ENCODE results near the gene UBE2Q1. TPM values are rescaled to one million over a fixed set of nuclear protein-coding genes. Genes with fewer than 3 reads are reported as not detected.
A peak's percentile ranks its signal among the peaks of the same experiment; 100 is the strongest.

Gene UBE2Q1
- total and polyA plus RNA-seq, 2 of the 8 experiments (the other 6 are each of a cell fraction or from before 2014, with no cell fraction given), result 13.2 to 95.8 TPM

DNA sequence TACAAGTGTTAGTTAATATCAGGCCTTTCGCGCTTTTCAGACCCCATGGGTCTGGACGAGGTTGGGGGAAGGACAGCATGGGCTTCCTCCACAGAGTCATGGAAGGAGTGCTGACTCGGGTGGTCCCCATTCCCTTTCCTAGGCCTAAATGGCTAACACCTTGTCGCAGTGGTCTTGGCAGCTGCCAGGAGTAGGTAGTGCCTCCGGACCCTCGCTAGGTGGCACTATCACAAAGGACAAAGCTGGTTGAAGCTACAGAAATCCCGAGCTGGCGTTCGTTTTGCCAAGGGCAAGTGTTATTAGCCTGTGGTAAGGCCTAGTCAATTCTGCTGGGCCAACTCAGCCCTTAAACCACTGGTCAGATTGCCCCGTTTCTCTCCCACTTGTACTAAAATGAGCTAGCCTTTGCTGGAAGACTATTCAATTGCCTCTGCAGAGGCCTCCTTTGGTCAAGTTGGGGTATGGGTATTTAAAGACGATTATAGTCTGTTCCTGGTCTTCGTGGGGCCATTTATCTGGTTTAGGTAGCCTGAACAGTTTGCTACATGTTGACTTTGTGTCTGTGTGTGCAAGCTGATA is 1.1 kb upstream of the UBE2Q1 start:
- H2AFZ ChIP-seq (ENCODE audit: low read length), result no peak overlapping the region
- POLR2A ChIA-PET (ENCODE audit: partially characterized antibody), result interaction anchor here (0.7 to 0.9 kb wide), 4 partner anchors 8 to 377 kb away, joined by 3 to 4 read pairs (median 4); partner anchors contain the start of genes ADAR, CHRNB2 and PMVK
- FAIRE-seq, result peak; percentile 80
- TF ChIP-seq, protein P1, sequence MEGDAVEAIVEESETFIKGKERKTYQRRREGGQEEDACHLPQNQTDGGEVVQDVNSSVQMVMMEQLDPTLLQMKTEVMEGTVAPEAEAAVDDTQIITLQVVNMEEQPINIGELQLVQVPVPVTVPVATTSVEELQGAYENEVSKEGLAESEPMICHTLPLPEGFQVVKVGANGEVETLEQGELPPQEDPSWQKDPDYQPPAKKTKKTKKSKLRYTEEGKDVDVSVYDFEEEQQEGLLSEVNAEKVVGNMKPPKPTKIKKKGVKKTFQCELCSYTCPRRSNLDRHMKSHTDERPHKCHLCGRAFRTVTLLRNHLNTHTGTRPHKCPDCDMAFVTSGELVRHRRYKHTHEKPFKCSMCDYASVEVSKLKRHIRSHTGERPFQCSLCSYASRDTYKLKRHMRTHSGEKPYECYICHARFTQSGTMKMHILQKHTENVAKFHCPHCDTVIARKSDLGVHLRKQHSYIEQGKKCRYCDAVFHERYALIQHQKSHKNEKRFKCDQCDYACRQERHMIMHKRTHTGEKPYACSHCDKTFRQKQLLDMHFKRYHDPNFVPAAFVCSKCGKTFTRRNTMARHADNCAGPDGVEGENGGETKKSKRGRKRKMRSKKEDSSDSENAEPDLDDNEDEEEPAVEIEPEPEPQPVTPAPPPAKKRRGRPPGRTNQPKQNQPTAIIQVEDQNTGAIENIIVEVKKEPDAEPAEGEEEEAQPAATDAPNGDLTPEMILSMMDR (IDR thresholded peaks at IDR 0.05; ENCODE audit: control extremely low read depth in 1 of 3, insufficient read depth in 1 of 3, low read depth in 1 of 3, low read length in 3 of 3), result peak; percentile 84 to 99 (median 87)
- TF ChIP-seq, protein P2, sequence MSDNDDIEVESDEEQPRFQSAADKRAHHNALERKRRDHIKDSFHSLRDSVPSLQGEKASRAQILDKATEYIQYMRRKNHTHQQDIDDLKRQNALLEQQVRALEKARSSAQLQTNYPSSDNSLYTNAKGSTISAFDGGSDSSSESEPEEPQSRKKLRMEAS (IDR thresholded peaks at IDR 0.05), result peak; percentile 51; the same call in 1 of the 2 replicates
- TF ChIP-seq GTF2F1 (IDR thresholded peaks at IDR 0.05; ENCODE audit: borderline replicate concordance, low read depth, low read length) (peak; percentile 55; the same call in 1 of the 2 replicates), CREB1 (IDR thresholded peaks at IDR 0.05) (peak; percentile 34; the same call in 1 of the 2 replicates), EZH2 (IDR thresholded peaks at IDR 0.05; ENCODE audit: low read depth, low read length, severe bottlenecking) (no peak), TEAD4 (IDR thresholded peaks at IDR 0.05; ENCODE audit: low read depth, low read length) (no peak), CHD2 (IDR thresholded peaks at IDR 0.05; ENCODE audit: low read length) (peak; percentile 26; the same call in 1 of the 2 replicates), RAD21 (IDR thresholded peaks at IDR 0.05 in 1 of 2, conservative IDR thresholded peaks at IDR 0.05 in 1 of 2; ENCODE audit: low read depth in 2 of 2, low read length in 2 of 2) (peak; percentile 95 to 97), KDM1A (IDR thresholded peaks at IDR 0.05; ENCODE audit: borderline replicate concordance, low read length) (peak; percentile 1; the same call in 1 of the 2 replicates)

More for the DNA sequence above, 1.1 kb upstream of the UBE2Q1 start:
- Histone ChIP-seq H3K56ac (replicated peaks; ENCODE audit: insufficient read length, low read depth, low read length) (no peak overlapping the region), H3K4me1 (replicated peaks in 1 of 4; ENCODE audit: control insufficient read depth in 3 of 4, insufficient read depth in 4 of 4, low read length in 3 of 4) (peaks cover 5 to 14% (median 7%) of the 10 kb centered on the region in 4 experiments; a peak in 5 of 7 replicates), H3K9ac (replicated peaks in 1 of 4; ENCODE audit: extremely low read depth in 1 of 4, low read depth in 3 of 4, low read length in 3 of 4) (no peak overlapping the region), H4K20me1 (replicated peaks in 1 of 2; ENCODE audit: control insufficient read depth in 1 of 2, insufficient read depth in 2 of 2, low read length in 2 of 2) (peaks cover 2 to 3% of the 10 kb centered on the region in 2 experiments), H2BK15ac (ENCODE audit: low read length) (no peak overlapping the region), H3K18ac (ENCODE audit: extremely low read depth, low read length) (no peak overlapping the region), H2BK120ac (replicated peaks; ENCODE audit: low read depth, low read length) (no peak overlapping the region), H2AK5ac (ENCODE audit: low read depth, low read length) (no peak overlapping the region), H3K4me3 (ENCODE audit: extremely low read depth in 1 of 4, insufficient read depth in 2 of 4, low read depth in 3 of 4, low read length in 4 of 4) (peak overlapping the region in 2 of 4 experiments; percentile 54 to 92; a peak in 3 of 8 replicates), H3K4ac (replicated peaks; ENCODE audit: insufficient read length, low read depth, low read length) (peak overlapping the region; percentile 54), H3K79me1 (ENCODE audit: low read depth, low read length) (peaks cover 6% of the 10 kb centered on the region), H3K23ac (ENCODE audit: insufficient read length) (no peak overlapping the region), H3K4me2 (ENCODE audit: insufficient read depth in 1 of 2, low read depth in 2 of 2, low read length in 2 of 2) (peak overlapping the region; percentile 61 to 99), H3K23me2 (ENCODE audit: low read depth, low read length) (peaks cover 10% of the 10 kb centered on the region), H2BK12ac (ENCODE audit: low read depth, low read length) (no peak overlapping the region), H2BK20ac (ENCODE audit: low read length) (no peak overlapping the region), H4K8ac (ENCODE audit: extremely low read depth, insufficient read depth, low read length) (no peak overlapping the region), H4K5ac (ENCODE audit: insufficient read length, low read depth, low read length) (no peak overlapping the region), H3K9me3 (ENCODE audit: insufficient read depth in 2 of 2, low read depth in 1 of 2, low read length in 1 of 2) (no peaks in the 10 kb centered on the region), H3K27ac (ENCODE audit: low read depth, low read length) (no peak overlapping the region), H4K91ac (replicated peaks; ENCODE audit: insufficient read length, low read length) (peak overlapping the region; percentile 70), H3K36me3 (ENCODE audit: control insufficient read depth in 2 of 4, insufficient read depth in 4 of 4, low read length in 3 of 4) (peaks cover 7 to 14% (median 13%) of the 10 kb centered on the region in 4 experiments), H3K79me2 (ENCODE audit: control insufficient read depth in 1 of 2, insufficient read depth in 2 of 2, low read length in 2 of 2) (peaks cover 7 to 31% of the 10 kb centered on the region in 2 experiments; a peak in 3 of 4 replicates), H3K27me3 (replicated peaks in 1 of 4; ENCODE audit: control insufficient read depth in 3 of 4, extremely low read depth in 1 of 4, insufficient read depth in 3 of 4, low read length in 3 of 4) (no peaks in the 10 kb centered on the region), H3K14ac (ENCODE audit: insufficient read length) (no peak overlapping the region), H2BK5ac (ENCODE audit: low read depth, low read length) (no peak overlapping the region)
- 21% methylated on average over 13 of the region's 13 CpGs; no CpG with 5 or more reads in 1 of the 2 experiments for WGBS, 2 experiments (ENCODE audit: extremely low coverage in 1 of 2, insufficient coverage in 1 of 2, insufficient read length in 1 of 2, insufficient replicate concordance in 2 of 2, low coverage in 1 of 2, low lambda C conversion rate in 2 of 2, missing lambda C conversion rate in 1 of 2)
- DNase-seq (ENCODE audit: low read depth in 1 of 2, low spot score in 2 of 2), result peak; percentile 76 to 89
- CTCF ChIA-PET (ENCODE audit: partially characterized antibody), result interaction anchor here (0.6 to 2.0 kb wide), 38 partner anchors 8 to 682 kb away, joined by 3 to 15 read pairs (median 3); partner anchors contain the start of genes CHRNB2, PBXIP1 and SHE

Data from H1 (cell line).